HTERT RPE-1 (cell line): Measurements from ENCODE around the gene JAG2.

Experiments
- in situ Hi-C: fragments of 300-500 bp; cut with MboI; formaldehyde crosslinking; loops from 4 replicates; pipeline ENCODE4 v1.14.3; 2020; ENCODE audit warnings: low sequenced_read_pairs

Gene JAG2

DNA sequence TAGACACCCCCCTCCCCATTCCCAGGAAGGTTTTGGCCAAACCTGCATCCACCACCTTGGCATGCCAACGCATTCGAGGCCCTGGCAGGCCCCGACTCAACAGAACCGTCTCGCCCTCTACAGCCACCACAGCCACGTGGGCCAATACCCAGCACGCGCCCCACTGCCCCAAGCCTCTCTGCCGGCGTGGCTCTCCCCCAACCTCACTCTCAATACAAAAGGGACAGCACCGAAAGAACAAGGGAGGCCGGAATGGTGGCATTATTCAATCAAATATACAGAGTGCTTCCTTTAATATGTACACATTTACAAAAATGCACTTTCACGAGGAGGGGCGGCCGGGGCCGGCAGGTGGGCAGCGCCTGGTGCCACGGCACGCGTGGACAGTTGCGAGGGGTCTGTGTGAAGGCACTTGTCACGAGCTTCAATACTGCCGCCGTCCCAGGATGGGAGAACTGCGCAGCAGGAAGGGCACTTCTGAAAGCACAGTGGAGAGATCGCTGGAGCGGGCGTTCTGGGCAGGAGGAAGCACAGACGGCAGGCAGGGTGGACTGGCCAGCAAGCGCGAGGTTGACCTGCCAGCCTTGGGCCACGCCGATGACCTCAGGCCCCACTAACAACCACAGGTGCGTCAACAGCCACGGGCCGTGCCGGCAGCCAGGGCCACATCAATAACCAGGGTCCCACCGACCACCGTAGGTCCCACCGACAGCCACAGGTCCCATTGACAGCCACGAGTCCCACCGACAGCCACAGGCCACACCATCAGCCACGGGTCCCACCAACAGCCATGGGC is 26.9 kb downstream of the JAG2 start:
- in situ Hi-C loops, result no loop called here

DNA sequence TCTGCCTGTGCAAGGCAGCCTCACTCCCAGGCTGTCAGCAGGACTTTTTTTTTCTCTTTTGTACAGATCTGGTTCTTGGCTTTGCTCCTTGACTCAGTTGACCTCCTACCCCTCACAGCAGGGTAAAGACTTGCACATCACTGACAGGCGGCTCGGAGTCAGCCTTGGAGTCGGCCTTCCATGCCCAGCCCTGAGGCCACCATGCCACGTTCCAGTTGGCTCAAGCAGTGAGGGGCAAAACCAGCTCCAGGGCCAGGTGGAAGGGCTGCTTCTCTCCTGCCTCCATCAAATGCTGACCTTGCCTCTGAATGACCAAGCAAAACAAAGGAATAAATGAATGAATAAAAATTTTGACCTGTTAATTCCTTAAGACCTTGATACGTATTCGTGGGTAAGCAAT is 27.6 kb downstream of the JAG2 start:
- in situ Hi-C loops, result no loop called here

- in situ Hi-C loops, result no loop called here
Measured at GRCh38 chr14:105140581-105140980, 28.0 kb downstream of the JAG2 start.

GRCh38 chr14:105139831-105140239 is 28.7 kb downstream of the JAG2 start:
- in situ Hi-C loops, result no loop called here

- in situ Hi-C loops, result no loop called here
Measured at GRCh38 chr14:105139212-105139825, 29.3 kb downstream of the JAG2 start.

DNA sequence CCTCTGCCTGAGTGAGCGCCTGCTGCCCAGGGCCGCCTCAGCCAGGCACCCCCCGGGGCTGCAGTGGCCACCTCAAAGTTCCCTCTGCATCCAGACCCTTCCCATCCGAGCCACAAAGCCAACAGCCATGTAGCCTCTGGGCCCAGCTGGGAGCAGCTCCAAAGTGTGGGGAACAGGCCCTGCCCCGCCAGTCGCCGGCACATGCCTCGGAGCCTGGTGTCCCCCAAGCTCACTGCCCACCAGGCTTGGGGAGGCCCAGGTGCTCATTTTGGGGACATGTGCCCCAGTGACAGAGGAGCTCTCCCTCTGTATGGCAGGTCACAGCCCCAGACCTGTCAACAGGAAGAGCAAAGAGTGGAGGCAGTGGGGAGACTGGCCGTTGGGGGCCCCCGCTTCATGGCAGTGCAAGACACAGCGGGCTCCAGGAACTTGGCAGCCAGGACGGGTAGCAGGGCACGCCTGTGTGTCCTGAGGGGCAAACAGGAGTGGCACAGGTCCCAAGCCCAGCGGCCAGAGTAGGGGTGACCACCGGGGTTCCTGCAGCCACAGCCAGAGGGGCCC is 29.9 kb downstream of the JAG2 start:
- in situ Hi-C loops, result no loop called here

GRCh38 chr14:105138021-105138541 is 30.5 kb downstream of the JAG2 start:
- in situ Hi-C loops, result no loop called here

- in situ Hi-C loops, result no loop called here
Measured at GRCh38 chr14:105137481-105138020, 31.0 kb downstream of the JAG2 start.

DNA sequence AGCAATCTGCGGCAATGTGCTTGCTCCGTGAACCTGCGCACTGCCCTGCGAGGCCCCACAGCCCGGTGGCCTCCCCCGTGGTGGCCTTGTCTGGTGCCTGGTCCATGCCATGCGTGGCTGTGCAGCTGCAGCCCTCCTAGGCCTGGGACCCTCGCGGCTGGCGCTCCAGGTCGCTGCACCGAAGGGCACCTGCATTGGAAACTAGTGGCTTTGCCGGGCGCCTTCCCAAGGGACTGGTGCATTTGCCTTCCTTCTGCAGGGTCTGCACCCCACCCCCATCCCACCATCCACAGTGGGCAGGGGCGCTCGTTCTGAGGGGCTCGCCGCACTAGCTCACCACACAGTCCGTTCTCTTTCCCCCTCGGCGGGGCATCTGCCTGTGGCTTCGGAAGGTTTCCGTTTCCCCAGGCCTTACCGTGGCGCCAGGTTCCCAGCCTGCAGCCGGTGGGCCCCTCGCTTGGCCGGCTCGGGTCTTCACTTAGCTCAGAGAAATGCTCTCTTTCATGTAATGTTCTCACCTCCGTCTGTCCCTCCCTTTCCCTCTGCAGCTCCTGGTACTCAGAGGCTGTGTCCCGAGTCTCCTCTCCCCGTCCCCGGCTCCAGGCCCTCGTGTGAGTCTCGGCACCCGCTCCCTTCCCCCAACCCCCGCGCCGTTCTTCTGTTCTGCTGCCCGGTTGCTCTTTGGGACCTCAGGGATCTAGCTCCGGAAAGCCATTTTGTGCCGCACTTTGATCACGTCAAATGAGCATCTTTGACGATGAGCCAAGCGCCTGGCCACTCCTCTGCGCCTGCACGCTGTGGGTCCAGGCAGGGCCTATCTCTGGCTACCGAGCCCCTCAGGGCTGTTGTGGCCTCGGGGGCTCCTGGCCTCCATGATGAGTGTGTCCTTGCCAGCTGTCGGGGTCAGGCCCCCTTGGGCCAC is 31.9 kb downstream of the JAG2 start:
- in situ Hi-C loops, result no loop called here

DNA sequence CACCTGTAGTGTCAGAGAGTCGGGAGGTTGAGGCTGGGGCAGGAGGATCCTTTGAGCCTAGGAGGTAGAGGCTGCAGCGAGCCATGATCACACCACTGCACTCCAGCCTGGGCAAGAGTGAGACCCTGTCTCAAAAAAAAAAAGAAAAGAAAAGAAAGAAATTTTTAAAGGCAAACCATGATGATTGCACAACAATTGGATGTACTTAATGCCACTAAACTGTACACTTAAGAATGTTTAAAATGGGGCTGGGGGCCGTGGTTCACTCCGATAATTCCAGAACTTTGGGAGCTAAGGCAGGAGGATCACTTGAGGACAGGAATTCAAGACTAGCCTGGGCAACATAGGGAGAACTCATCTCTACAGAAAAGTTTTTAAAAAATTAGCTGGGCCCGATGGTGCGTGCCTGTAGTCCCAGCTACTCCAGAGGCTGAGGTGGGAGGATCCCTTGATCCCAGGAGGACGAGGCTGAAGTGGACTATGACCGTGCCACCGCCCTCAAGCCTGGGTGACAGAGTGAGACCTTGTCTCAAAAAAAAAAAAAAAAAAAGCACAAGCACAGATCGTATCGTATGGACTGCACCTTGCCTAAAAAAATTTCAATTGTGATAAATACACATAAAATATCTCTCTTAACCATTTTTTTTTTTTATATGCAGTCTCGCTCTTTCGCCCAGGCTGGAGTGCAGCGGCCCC is 32.7 kb downstream of the JAG2 start:
- in situ Hi-C loops, result no loop called here

- in situ Hi-C loops, result no loop called here
Measured at GRCh38 chr14:105132921-105133654, 35.5 kb downstream of the JAG2 start.

- in situ Hi-C loops, result no loop called here
Measured at GRCh38 chr14:105131241-105131640, 37.3 kb downstream of the JAG2 start.

- in situ Hi-C loops, result no loop called here
Measured at GRCh38 chr14:105128059-105128458, 40.5 kb downstream of the JAG2 start.

DNA sequence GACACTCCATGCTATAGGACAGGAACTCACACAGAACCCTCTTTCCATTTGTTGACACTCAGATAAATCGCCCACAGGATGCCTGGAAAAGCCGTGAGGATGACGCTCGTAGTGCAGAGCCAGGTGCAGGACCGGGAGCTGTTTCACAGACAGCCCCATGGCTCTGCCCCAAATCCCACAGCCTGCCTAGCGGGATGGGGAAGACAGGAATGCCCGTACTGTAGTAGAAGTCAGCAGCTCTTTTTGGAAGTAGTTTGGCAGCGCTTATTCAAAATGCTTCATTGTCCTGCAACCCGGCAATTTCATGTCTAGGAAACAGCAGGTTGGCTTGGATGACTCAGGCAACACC is 41.6 kb downstream of the JAG2 start:
- in situ Hi-C loops, result no loop called here

GRCh38 chr14:105126126-105126980 is 42.2 kb downstream of the JAG2 start:
- in situ Hi-C loops, result no loop called here

GRCh38 chr14:105124823-105125222 is 43.8 kb downstream of the JAG2 start:
- in situ Hi-C loops, result no loop called here

- in situ Hi-C loops, result no loop called here
Measured at GRCh38 chr14:105123981-105124765, 44.4 kb downstream of the JAG2 start.
